ENCODE results near the gene SULT4A1. TPM values are rescaled to one million over a fixed set of nuclear protein-coding genes. Genes with fewer than 3 reads are reported as not detected.

SULT4A1 gene
- total RNA-seq, 1 donor from 2014 or later: not detected

DNA sequence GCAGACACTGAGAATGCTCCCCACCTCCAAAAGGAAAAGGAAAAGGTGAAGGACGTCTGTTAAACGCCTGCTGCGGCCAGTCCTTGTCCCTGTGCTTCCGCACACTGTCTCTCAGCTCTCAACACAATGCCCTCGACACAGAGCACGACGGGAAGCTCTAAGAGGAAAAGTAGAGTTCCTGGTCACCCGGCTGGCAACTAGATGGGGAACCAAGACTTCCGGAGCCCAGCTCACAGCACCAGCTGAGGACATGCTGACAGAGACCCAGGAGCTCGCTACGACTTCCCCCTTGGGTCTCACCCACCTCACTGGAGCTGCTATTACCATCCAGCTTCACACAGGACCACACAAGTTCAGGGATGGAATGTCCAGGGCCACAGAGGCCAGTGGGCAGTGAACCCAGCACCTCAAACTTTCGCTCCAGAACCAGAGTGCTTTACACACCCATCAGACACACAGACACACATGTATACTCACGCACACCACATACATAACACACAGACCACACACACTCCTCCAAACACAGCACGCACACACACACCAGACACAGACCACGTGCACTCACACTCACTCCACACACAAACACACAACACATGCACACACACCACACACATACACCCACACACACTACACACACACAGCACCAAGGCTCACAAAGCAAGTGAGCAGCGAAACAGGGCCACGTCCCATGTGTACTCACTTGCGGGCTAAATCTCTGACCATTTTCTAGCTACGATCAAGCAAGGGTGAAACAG is 9.6 kb downstream of the SULT4A1 start:
- DNase-seq (ENCODE audit: low spot score): no peak

DNA sequence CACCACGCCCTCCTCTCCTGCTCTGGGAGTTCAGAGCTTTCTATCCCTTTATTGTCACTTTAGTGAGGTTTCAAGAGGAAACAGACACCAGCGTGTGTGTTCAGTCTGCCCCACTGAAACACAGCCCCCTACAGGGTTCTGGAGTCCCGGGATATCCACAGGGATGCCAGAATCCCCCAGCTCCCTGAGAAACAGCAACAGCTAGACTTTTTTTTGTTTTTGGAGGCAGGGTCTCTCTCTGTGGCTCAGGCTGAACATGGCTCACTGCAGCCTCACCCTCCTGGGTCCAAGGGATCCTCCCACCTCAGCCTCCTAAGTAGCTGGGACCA is 10.4 kb downstream of the SULT4A1 start:
- Mint-ChIP-seq H3K9me3 (no peaks in the 10 kb centered on the region), H3K27ac (no peak overlapping the region), H3K27me3 (ENCODE audit: insufficient read depth) (no peaks in the 10 kb centered on the region), H3K4me3 (no peak overlapping the region), H3K36me3 (ENCODE audit: low read depth) (no peaks in the 10 kb centered on the region), H3K4me1 (ENCODE audit: low read depth) (no peaks in the 10 kb centered on the region)
- no peak for DNase-seq (ENCODE audit: low spot score)
- intact Hi-C loops (cut with micrococcal nuclease): no loop called here

More for the DNA sequence above, 9.6 kb downstream of the SULT4A1 start:
- Mint-ChIP-seq H3K4me1 (ENCODE audit: low read depth) (no peaks in the 10 kb centered on the region), H3K36me3 (ENCODE audit: low read depth) (no peaks in the 10 kb centered on the region), H3K27ac (no peak overlapping the region), H3K4me3 (no peak overlapping the region), H3K27me3 (ENCODE audit: insufficient read depth) (no peaks in the 10 kb centered on the region), H3K9me3 (no peaks in the 10 kb centered on the region)
- intact Hi-C loops (cut with micrococcal nuclease): no loop called here

DNA sequence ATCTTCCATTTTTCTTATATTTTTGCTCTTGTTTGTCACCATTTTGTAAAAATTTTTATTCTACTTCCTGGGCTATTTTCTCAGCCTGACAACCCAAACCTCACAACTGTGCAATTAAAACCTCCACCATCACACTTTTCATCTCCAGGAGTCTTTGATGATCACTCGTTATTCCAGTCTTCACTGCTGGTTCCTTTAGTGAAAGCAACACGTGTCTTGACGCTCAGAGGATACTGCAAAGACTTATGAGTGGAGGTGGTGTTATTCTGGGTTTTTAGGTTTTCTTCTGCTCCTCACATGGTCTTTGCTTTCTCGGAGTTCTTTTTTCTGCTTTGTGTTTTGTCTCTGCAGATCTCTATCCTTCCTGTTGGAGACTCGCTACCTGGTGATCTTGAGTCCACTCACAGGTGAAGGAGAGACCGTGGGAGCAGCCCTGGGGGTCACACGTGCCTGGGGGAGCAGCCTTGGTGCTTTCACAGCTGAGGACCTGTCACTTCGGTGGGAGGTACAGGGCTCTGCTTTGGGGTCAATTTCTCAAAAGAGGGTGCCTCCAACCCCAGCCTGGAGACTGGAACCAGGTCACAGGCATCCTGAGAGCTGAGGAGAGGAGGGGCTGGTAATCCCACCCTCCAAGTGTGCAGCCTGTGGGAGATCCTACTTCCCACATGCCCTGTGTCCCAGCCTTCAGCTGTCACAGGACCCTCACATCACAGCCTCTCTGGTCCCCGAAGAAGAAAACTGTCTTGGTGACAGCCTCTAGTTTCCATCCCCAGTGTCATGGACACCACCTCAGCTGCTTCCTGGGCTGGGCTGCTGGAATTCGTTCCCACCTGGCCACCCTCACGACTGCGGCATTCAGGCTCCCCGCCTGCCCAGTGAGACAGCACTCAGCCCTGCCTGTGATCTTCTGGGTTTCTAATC is 11.0 kb downstream of the SULT4A1 start:
- H3K4me3 Mint-ChIP-seq: no peak overlapping the region
- no peaks in the 10 kb centered on the region for H3K9me3 Mint-ChIP-seq
- no peak overlapping the region for H3K27ac Mint-ChIP-seq
- intact Hi-C loops (cut with micrococcal nuclease): no loop called here
- no peaks in the 10 kb centered on the region for H3K27me3 Mint-ChIP-seq (ENCODE audit: insufficient read depth)
- no peaks in the 10 kb centered on the region for H3K36me3 Mint-ChIP-seq (ENCODE audit: low read depth)
- no peak for DNase-seq (ENCODE audit: low spot score)
- no peaks in the 10 kb centered on the region for H3K4me1 Mint-ChIP-seq (ENCODE audit: low read depth)

DNA sequence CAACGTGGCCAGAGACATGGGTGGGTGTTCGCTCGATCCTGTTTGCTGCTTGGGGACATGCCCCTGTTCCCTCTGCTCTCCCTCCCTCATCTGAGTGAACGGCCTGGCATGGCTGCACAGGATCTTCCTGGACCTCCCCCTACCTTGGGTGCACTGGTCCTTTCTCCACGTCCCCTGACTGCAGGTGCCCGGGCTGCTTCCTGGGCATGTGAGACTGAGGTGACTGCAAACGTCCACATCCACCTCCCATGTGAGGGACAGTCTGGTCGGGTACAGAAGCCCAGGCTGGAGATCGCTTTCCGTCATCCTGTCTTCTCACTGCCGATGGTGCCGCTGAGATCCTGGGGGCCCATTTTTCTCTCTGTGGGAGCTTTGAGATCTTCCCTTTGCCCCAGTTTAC is 11.8 kb downstream of the SULT4A1 start:
- Mint-ChIP-seq H3K4me1 (ENCODE audit: low read depth) (no peaks in the 10 kb centered on the region), H3K9me3 (no peaks in the 10 kb centered on the region), H3K36me3 (ENCODE audit: low read depth) (no peaks in the 10 kb centered on the region), H3K4me3 (no peak overlapping the region), H3K27me3 (ENCODE audit: insufficient read depth) (no peaks in the 10 kb centered on the region), H3K27ac (no peak overlapping the region)
- intact Hi-C loops (cut with micrococcal nuclease): no loop called here
- DNase-seq (ENCODE audit: low spot score): no peak

DNA sequence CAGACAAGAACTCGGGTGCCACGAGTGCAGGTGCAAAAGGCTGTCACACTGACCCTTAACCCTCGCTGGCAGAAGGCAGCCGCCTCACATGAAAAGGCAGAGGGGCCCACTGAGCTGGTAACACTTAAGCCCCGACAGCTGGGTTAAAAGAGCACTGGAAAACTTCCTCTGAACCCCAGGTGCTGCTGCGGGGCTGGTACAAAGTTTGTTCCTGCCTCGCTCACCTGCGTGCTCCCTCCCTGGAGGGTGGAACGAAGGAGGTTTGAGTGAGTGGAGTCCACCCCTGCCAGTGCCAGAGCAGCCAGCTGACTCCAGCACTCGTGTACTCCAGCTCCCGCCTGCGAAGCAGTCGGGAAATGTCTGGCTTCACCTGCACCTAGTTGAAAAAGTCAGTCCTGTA is 12.6 kb downstream of the SULT4A1 start:
- no peak overlapping the region for H3K4me3 Mint-ChIP-seq
- no peaks in the 10 kb centered on the region for H3K9me3 Mint-ChIP-seq
- no peaks in the 10 kb centered on the region for H3K4me1 Mint-ChIP-seq (ENCODE audit: low read depth)
- DNase-seq (ENCODE audit: low spot score): no peak
- H3K36me3 Mint-ChIP-seq (ENCODE audit: low read depth): no peaks in the 10 kb centered on the region
- H3K27ac Mint-ChIP-seq: no peak overlapping the region
- H3K27me3 Mint-ChIP-seq (ENCODE audit: insufficient read depth): no peaks in the 10 kb centered on the region
- intact Hi-C loops (cut with micrococcal nuclease): no loop called here

DNA sequence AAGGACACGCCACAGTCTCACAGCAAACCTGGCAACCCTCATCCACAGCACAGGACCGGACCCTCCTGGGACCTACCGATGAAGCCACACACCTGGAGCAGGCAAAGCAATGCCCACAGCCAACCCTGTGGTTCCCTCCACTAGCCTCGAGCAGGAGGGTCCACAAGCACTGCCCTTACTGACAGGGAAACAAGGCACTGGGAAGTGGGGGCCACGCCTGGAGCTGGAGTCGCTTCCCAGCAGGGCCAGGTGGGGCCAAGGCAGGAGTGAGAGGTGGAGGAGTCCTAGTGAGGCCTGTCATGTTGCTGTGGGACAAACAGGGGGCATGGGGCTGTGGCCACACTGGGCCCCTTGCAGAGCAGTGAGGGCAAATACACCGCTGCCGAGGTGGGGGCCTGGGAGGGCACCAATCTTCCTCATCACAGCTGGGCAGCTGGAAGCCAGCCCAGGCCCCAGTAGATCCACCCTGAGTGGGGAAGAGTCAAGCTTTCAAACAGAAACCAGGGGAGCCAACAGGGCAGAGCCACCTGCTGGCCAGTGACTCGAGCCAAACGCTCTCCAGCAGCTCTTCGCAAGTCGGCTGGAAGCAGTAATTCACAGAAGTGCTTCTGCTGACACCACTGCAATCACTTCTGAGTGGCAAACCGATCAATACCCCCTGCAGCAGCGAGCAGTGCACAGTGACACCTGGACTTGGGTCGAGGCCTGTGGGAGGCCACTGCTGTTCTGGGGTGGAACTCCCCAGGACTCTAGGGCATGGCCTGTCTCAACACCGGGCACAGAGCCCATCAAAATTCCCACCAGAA is 13.7 kb downstream of the SULT4A1 start:
- Mint-ChIP-seq H3K27ac (no peak overlapping the region), H3K36me3 (ENCODE audit: low read depth) (no peaks in the 10 kb centered on the region), H3K4me1 (ENCODE audit: low read depth) (no peaks in the 10 kb centered on the region), H3K9me3 (no peaks in the 10 kb centered on the region), H3K4me3 (no peak overlapping the region), H3K27me3 (ENCODE audit: insufficient read depth) (no peaks in the 10 kb centered on the region)
- intact Hi-C loops (cut with micrococcal nuclease): no loop called here
- DNase-seq (ENCODE audit: low spot score): no peak

DNA sequence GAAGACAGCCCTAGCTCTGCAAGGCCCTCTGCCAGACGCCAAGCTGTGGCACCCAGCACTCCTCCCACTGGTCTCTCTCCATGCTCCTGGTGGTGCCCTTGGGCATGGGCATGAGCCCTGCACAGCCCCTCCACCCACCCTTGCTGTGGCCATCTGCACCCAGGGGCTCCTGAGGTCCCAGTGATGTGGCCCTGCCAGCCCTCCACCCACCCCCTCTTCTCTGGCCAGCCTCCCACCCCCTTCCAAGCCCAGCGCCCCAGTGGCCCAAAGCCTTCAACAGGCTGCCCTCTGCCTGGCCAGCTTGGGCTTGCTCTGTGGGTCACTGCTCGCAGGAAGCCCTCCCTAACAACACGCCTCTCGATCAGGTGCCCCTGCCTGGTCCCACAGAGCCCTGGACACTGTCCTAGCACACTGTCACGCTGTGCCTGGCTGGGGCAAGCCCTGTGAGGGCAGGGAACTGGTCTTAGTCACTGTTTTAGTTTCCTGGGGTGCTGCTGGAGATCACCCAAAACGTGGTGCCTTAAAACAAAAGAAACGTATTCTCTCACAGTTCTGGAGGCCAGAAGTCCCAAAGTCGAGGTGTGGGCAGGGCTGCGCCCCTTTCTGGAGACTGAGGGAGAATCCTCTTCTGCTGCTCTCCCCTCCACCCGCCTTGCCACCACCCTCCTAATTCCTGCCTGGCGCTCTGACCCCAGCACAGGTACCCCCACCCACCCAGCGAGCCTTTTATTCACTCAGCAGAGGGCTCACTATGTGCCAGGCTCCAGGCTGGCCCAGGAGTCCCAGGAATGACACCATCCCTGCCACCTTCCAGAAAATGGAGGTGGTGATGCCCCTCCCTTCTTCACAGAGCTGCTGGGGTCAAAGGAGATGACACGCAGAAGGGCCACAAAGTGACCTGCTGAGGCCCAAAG is 14.7 kb downstream of the SULT4A1 start:
- H3K36me3 Mint-ChIP-seq (ENCODE audit: low read depth): no peaks in the 10 kb centered on the region
- DNase-seq (ENCODE audit: low spot score): no peak
- H3K27me3 Mint-ChIP-seq (ENCODE audit: insufficient read depth): no peaks in the 10 kb centered on the region
- H3K4me1 Mint-ChIP-seq (ENCODE audit: low read depth): no peaks in the 10 kb centered on the region
- no peak overlapping the region for H3K4me3 Mint-ChIP-seq
- H3K27ac Mint-ChIP-seq: no peak overlapping the region
- intact Hi-C loops (cut with micrococcal nuclease): no loop called here
- no peaks in the 10 kb centered on the region for H3K9me3 Mint-ChIP-seq

DNA sequence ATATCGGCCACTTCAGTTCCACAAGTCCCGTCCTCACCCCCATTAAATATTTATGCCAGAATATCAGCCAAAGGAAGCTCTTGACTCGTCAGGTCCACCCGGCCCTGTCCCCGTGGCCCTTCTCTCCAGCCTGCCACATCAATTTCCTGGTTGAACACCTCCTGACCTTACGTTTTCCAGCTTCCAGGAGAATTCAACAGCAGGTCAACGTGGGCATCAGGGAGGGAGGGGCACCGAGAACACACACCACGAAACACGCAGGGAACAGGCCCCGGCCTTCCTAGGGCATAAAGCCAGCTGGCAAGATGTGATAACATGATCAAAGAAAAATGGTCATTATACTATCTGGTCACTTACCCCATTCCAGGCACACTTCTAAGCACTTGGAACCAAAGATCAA is 15.3 kb downstream of the SULT4A1 start:
- no peaks in the 10 kb centered on the region for H3K4me1 Mint-ChIP-seq (ENCODE audit: low read depth)
- intact Hi-C loops (cut with micrococcal nuclease): no loop called here
- no peak overlapping the region for H3K4me3 Mint-ChIP-seq
- no peaks in the 10 kb centered on the region for H3K9me3 Mint-ChIP-seq
- H3K27ac Mint-ChIP-seq: no peak overlapping the region
- no peaks in the 10 kb centered on the region for H3K27me3 Mint-ChIP-seq (ENCODE audit: insufficient read depth)
- DNase-seq (ENCODE audit: low spot score): no peak
- H3K36me3 Mint-ChIP-seq (ENCODE audit: low read depth): no peaks in the 10 kb centered on the region

DNA sequence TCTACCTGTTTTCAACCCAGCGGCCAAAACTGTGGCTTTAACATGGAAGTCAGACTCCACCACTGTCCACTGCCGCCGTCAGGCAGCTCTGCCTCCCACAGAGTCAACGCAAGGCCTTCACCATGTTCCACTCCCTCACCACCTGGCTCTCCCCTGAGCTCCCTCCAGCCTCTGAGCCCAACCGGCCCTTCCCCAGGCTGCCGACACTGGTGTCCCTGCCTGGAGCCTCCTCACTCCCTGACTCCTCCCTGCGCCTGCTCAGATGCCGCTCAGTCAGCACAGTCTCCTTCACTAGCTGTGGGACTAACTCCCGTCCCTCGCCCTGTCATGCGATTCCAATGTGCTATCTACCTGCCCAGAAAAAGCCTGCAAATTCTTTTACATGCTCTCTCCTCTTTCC is 16.3 kb downstream of the SULT4A1 start:
- H3K4me3 Mint-ChIP-seq: no peak overlapping the region
- intact Hi-C loops (cut with micrococcal nuclease): no loop called here
- no peaks in the 10 kb centered on the region for H3K9me3 Mint-ChIP-seq
- no peaks in the 10 kb centered on the region for H3K4me1 Mint-ChIP-seq (ENCODE audit: low read depth)
- no peaks in the 10 kb centered on the region for H3K36me3 Mint-ChIP-seq (ENCODE audit: low read depth)
- no peak for DNase-seq (ENCODE audit: low spot score)
- no peak overlapping the region for H3K27ac Mint-ChIP-seq
- no peaks in the 10 kb centered on the region for H3K27me3 Mint-ChIP-seq (ENCODE audit: insufficient read depth)

DNA sequence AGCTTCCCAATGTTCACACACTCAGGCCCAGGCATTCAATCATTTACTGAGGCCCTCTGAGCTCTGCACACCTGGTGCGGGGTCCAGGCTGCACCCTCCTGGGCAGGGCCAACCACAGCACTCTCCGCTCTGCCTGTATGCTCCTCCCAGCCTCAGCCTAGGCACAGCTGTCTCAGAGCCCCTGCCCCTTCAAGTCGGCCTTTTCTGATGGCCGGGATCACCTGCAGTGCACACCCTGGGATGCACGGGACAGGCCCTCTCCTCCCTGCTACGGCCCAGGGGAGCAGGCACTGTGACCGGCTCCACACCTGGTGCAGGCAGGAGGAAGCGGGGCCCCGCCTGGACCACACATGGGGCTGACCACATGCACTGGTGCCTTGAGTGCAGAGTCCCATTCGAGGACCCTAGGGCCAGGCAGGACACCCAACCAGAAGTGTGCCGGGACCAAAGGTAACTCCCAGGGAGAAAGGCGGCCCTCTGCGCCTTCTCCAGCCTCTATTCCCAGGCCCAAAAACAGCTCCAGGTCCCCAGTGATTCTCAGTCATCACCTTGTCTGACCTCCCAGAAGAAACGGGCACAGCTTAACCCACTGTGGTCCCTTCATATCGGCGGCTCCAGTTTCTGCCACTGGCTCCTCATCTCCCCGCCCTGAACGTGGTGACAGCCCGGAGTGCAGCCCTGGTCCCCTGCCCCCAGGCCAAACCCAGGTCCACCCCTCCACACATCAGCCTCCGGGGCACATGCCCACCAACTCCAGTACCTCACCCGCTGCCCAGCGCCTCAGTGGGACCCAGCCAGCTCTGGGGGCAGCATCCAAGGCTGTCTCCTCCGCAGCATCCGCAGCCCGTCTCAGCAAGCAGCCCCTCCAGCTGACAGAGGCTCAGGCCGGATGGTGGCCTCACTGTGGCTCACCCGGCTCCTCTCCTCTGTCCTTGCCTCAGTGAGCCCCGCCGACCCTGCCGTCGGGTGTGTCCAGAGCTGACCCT is 17.5 kb downstream of the SULT4A1 start:
- Mint-ChIP-seq H3K9me3 (no peaks in the 10 kb centered on the region), H3K27me3 (ENCODE audit: insufficient read depth) (no peaks in the 10 kb centered on the region), H3K27ac (no peak overlapping the region), H3K36me3 (ENCODE audit: low read depth) (no peaks in the 10 kb centered on the region), H3K4me3 (no peak overlapping the region), H3K4me1 (ENCODE audit: low read depth) (no peaks in the 10 kb centered on the region)
- DNase-seq (ENCODE audit: low spot score): no peak
- intact Hi-C loops (cut with micrococcal nuclease): no loop called here

DNA sequence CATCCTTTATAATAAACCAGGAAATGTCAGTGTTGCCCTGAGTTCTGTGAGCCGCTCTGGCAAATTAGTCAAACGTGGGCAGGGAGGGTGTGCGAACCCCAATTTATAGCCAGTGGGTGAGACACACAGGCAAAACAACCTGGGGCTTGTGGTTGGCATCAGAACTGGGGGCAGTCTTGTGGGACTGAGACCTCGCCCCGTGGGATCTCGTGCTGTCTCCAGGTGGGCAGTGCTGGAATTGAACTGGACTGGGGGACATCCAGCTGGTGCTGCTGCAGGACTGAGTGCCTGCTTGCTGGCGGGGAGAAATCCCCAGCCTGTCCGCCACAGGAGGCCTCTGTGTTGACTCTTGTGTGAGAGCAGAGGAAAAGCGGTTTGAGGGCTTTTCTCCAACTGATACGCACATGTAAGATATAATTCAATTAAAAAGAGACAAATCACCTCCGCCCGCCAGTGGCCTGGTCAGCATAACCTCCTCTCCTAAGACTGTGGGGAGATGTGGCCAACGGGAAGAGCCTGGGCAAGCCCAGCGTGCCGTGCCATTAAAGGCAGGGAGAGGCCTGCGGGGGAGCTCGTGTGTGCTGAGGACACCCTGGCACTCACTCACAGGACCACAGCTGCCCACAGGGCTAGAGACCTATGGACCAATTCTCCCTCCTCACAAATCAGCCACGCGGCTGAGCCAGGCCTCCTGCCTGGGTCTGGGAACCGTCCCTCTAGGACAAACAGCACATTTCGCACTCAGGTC is 18.4 kb downstream of the SULT4A1 start:
- H3K27ac Mint-ChIP-seq: no peak overlapping the region
- H3K4me3 Mint-ChIP-seq: no peak overlapping the region
- DNase-seq (ENCODE audit: low spot score): no peak
- H3K9me3 Mint-ChIP-seq: no peaks in the 10 kb centered on the region
- no peaks in the 10 kb centered on the region for H3K4me1 Mint-ChIP-seq (ENCODE audit: low read depth)
- H3K36me3 Mint-ChIP-seq (ENCODE audit: low read depth): no peaks in the 10 kb centered on the region
- intact Hi-C loops (cut with micrococcal nuclease): no loop called here
- no peaks in the 10 kb centered on the region for H3K27me3 Mint-ChIP-seq (ENCODE audit: insufficient read depth)

Measured in activated T-helper 1 cell treated with anti-CD3 and anti-CD28 coated beads, Interleukin-12 subunit alpha, Interleukin-12 subunit beta, Interleukin-2, Interleukin-4 antibody, amounts not matched to agents 30 ng/mL and 10 ng/mL and 1 ng/mL, durations not matched to agents 14 hours and 24 hours and 36 hours (primary cell).